GM12878 (cell line): Measurements from ENCODE around the gene NRG4. TPM values are rescaled to one million over a fixed set of nuclear protein-coding genes. Genes with fewer than 3 reads are reported as not detected.

Source experiments
- ATAC-seq: fragments of 200-7000 bp; cut with Tn5 transposase; 3 replicates; pipeline ENCODE4 v1.9.1; 2020; ENCODE audit warnings: mild to moderate bottlenecking, moderate library complexity
- BruUV-seq: library from RNA; stranded (reverse); fragments of 400-500 nt; replicated peaks from 2 replicates; lab custom pipeline; 2021; lab: Mats Ljungman, UMichigan
- CTCF ChIA-PET: fragments of 300-600 bp; sonication (Branson Sonifier 250); formaldehyde crosslinking; extraction: SDS; loops from one replicate; lab custom pipeline; 2021; ENCODE audit warnings: inconsistent platforms; lab: Yijun Ruan, JAX
- POLR2A ChIA-PET: fragments of 350-600 bp; formaldehyde crosslinking; extraction: SDS; loops from one replicate; lab custom pipeline; 2021; ENCODE audit warnings: inconsistent platforms; lab: Charles Lee
- RAD21 ChIA-PET: fragments of 300-600 bp; sonication (Branson Sonifier 250); formaldehyde crosslinking; loops from one replicate; lab custom pipeline; 2023; ENCODE audit warnings: antibody characterized with exemption; ENCODE audit not compliant: unreplicated experiment; lab: Charles Lee
- SMC1A ChIA-PET: fragments of 300-600 bp; sonication (Branson Sonifier 250); formaldehyde crosslinking; loops from one replicate; lab custom pipeline; 2023; ENCODE audit not compliant: unreplicated experiment, uncharacterized antibody; lab: Charles Lee
- DNase-seq: peaks from one replicate; pipeline ENCODE4 v3.0.0-alpha.2; 2011; ENCODE audit warnings: low read depth, low spot score
- FAIRE-seq: peaks from 3 replicates; lab custom pipeline; 2011; peaks lifted over from hg19 to GRCh38; lab: Jason Lieb, UNC
- H2AFZ ChIP-seq: 2 replicates; pipeline ENCODE4 v1.6.0; 2011; ENCODE audit warnings: low read depth, low read length, control low read depth; ENCODE audit not compliant: control insufficient read depth
- H3K27ac ChIP-seq: 2 replicates; pipeline ENCODE4 v1.5.1; 2011; ENCODE audit warnings: control low read depth; ENCODE audit not compliant: control insufficient read depth, insufficient read depth
- H3K27me3 ChIP-seq, 2 experiments: replicated peaks in 1 of 2; 2 replicates each; pipeline versions ENCODE4 v1.6.0 to v1.6.1; 2011; ENCODE audit warnings: low read length in 1 of 2; ENCODE audit not compliant: control insufficient read depth in 2 of 2, insufficient read depth in 2 of 2
- H3K36me3 ChIP-seq, 2 experiments: 2 replicates each; pipeline ENCODE4 v1.5.1; 2011; ENCODE audit warnings: low read length in 1 of 2; ENCODE audit not compliant: control insufficient read depth in 2 of 2, insufficient read depth in 2 of 2
- H3K4me1 ChIP-seq: 2 replicates; pipeline ENCODE4 v1.6.1; 2011; ENCODE audit warnings: mild to moderate bottlenecking, low read length, moderate library complexity, mixed read lengths; ENCODE audit not compliant: control insufficient read depth, insufficient read depth
- H3K4me2 ChIP-seq: 2 replicates; pipeline ENCODE4 v1.6.0; 2011; ENCODE audit warnings: control low read depth; ENCODE audit not compliant: control insufficient read depth, insufficient read depth
- H3K4me3 ChIP-seq: fragments of 200-600 bp; sonication (generic); 2 replicates; pipeline ENCODE4 v1.5.1; 2016
- H3K79me2 ChIP-seq: 2 replicates; pipeline ENCODE4 v1.6.0; 2011; ENCODE audit warnings: low read length; ENCODE audit not compliant: control insufficient read depth, insufficient read depth
- H3K9ac ChIP-seq: 2 replicates; pipeline ENCODE4 v1.8.0; 2011; ENCODE audit warnings: low read length, control low read depth, mixed read lengths; ENCODE audit not compliant: control insufficient read depth, insufficient read depth
- H3K9me3 ChIP-seq: replicated peaks from 3 replicates; pipeline ENCODE4 v1.5.1; 2011; ENCODE audit warnings: mild to moderate bottlenecking, low read length; ENCODE audit not compliant: control insufficient read depth, insufficient read depth
- H4K20me1 ChIP-seq: 2 replicates; pipeline ENCODE4 v1.6.0; 2011; ENCODE audit not compliant: control insufficient read depth, insufficient read depth
- BCLAF1 ChIP-seq: fragments of 450-650 bp; IDR thresholded peaks from 2 replicates; pipeline ENCODE4 v1.6.1; 2017; ENCODE audit warnings: antibody characterized with exemption, mild to moderate bottlenecking, moderate library complexity
- CBX3 ChIP-seq: fragments of 200-600 bp; sonication (generic); IDR thresholded peaks from 2 replicates; pipeline ENCODE4 v1.6.1; 2016; ENCODE audit warnings: low read depth, borderline replicate concordance
- EP300 ChIP-seq, 2 experiments: fragments of 150-350 bp in 1 of 2; IDR thresholded peaks; 2 replicates each; pipeline ENCODE4 v1.6.1; 2011 to 2012; ENCODE audit warnings: low read depth in 2 of 2, low read length in 2 of 2, borderline replicate concordance in 1 of 2, improper control_type of control experiment in 1 of 2, inconsistent platforms in 1 of 2; ENCODE audit not compliant: control insufficient read depth in 1 of 2
- ETV6 ChIP-seq, 2 experiments: fragments of 450-650 bp in 1 of 2; IDR thresholded peaks in 1 of 2; conservative IDR thresholded peaks in 1 of 2; 2 replicates each; pipeline ENCODE4 v1.6.1; 2014; ENCODE audit warnings: antibody characterized with exemption in 1 of 2, borderline replicate concordance in 1 of 2, low read depth in 1 of 2, mild to moderate bottlenecking in 1 of 2, moderate library complexity in 1 of 2
- HDGF ChIP-seq: fragments of 450-650 bp; IDR thresholded peaks from 2 replicates; pipeline ENCODE4 v1.6.1; 2016; ENCODE audit warnings: antibody characterized with exemption
- MAX ChIP-seq: IDR thresholded peaks from 2 replicates; pipeline ENCODE4 v1.6.1; 2012; ENCODE audit warnings: low read depth, low read length, improper control_type of control experiment
- NFXL1 ChIP-seq: fragments of 450-650 bp; IDR thresholded peaks from 2 replicates; pipeline ENCODE4 v1.6.1; 2017; ENCODE audit warnings: antibody characterized with exemption, mild to moderate bottlenecking, borderline replicate concordance
- NFYB ChIP-seq: IDR thresholded peaks from 2 replicates; pipeline ENCODE4 v1.6.1; 2011; ENCODE audit warnings: low read depth, mild to moderate bottlenecking, low read length, improper control_type of control experiment, moderate library complexity; ENCODE audit not compliant: insufficient read depth
- PKNOX1 ChIP-seq: fragments of 450-650 bp; IDR thresholded peaks from 2 replicates; pipeline ENCODE4 v1.6.1; 2016; ENCODE audit warnings: mild to moderate bottlenecking
- RCOR1 ChIP-seq: conservative IDR thresholded peaks from 2 replicates; pipeline ENCODE4 v1.6.1; 2012; ENCODE audit warnings: low read depth, low read length, improper control_type of control experiment
- YY1 ChIP-seq: IDR thresholded peaks from 2 replicates; pipeline ENCODE4 v1.6.1; 2011; ENCODE audit warnings: low read depth, mild to moderate bottlenecking, low read length
- WGBS: methylation state at CpG from one replicate; pipeline ENCODE4 v1.1.6; 2016; ENCODE audit warnings: low lambda C conversion rate; ENCODE audit not compliant: insufficient replicate concordance, insufficient coverage; ENCODE audit errors: missing lambda C conversion rate; 5-methylcytosine and 5-hydroxymethylcytosine counted together
- in situ Hi-C: fragments of 300-500 bp; cut with MboI; formaldehyde crosslinking; loops from 9 replicates; pipeline ENCODE4 v1.14.3; 2018; ENCODE audit warnings: mixed read lengths
- intact Hi-C: fragments of 100-400 bp; cut with micrococcal nuclease; formaldehyde crosslinking; loops from one replicate; pipeline ENCODE4 v1.14.2; 2022; ENCODE audit not compliant: unreplicated experiment
- polyA plus RNA-seq, 11 experiments: library from polyadenylated mRNA; depleted of rRNA in 4 of 11; unstranded in 6 of 11; stranded (reverse) in 5 of 11; fragments of >200 nt; fragmentation: Nextera tagmentation in 4 of 11; fragmentation: Illumina TruSeq in 1 of 11; extraction: Ambion mirVana in 4 of 11; extraction: Trizol in 1 of 11; gene quantifications; 1 replicate in 1 of 11; 2 replicates in 10 of 11; pipeline versions ENCODE4 v1.2.1 to v1.2.3, GENCODE V29; 2011 to 2016; ENCODE audit warnings: inconsistent platforms in 2 of 11, missing spikeins in 2 of 11, low read depth in 1 of 11
- total RNA-seq, 4 experiments: library from RNA; depleted of rRNA in 3 of 4; stranded (reverse); fragments of >200 nt in 3 of 4; fragmentation: Illumina TruSeq in 1 of 4; extraction: Trizol in 1 of 4; gene quantifications; 2 replicates each; pipeline versions ENCODE4 v1.2.1 to v1.2.3, GENCODE V29; 2013 to 2021

NRG4 gene
- total and polyA plus RNA-seq, 10 of the 15 experiments (the other 5 are each of a cell fraction or from before 2014, with no cell fraction given) = 0.76 to 8.3 (median 5.5) TPM

GRCh38 chr15:75948761-75949296, 63.4 kb downstream of the NRG4 start:
- TF ChIP-seq YY1 (no peak), RCOR1 (no peak), ETV6 (conservative IDR thresholded peaks at IDR 0.05 in 1 of 2, IDR thresholded peaks at IDR 0.05 in 1 of 2; ENCODE audit: borderline replicate concordance in 1 of 2, low read depth in 1 of 2) (no peak), PKNOX1 (no peak), CBX3 (no peak), EP300 (IDR thresholded peaks at IDR 0.05; ENCODE audit: borderline replicate concordance in 1 of 2, control insufficient read depth in 1 of 2, low read depth in 2 of 2, low read length in 2 of 2) (no peak), NFXL1 (no peak), BCLAF1 (no peak), NFYB (no peak), HDGF (no peak), MAX (no peak)
- ChIA-PET POLR2A (no interaction called here), RAD21 (no interaction called here), SMC1A (no interaction called here), CTCF (interaction anchor here (0.6 kb wide), 1 partner anchor 131 kb away, joined by 3 read pairs; no protein-coding TSS in a partner anchor)
- Histone ChIP-seq H2AFZ (no peak overlapping the region), H3K4me1 (no peaks in the 10 kb centered on the region), H3K4me2 (no peak overlapping the region), H4K20me1 (no peaks in the 10 kb centered on the region), H3K9me3 (no peaks in the 10 kb centered on the region), H3K9ac (no peak overlapping the region), H3K36me3 (no peaks in the 10 kb centered on the region), H3K79me2 (no peaks in the 10 kb centered on the region), H3K27ac (no peak overlapping the region), H3K27me3 (no peaks in the 10 kb centered on the region), H3K4me3 (no peak overlapping the region)
- ATAC-seq (no peak), FAIRE-seq (no peak), DNase-seq (no peak)
- WGBS = 75% methylated on average over 8 of the region's 8 CpGs
- intact Hi-C loops (no loop called here), in situ Hi-C loops (no loop called here)
- no TSS peak for BruUV-seq
